HepG2 (cell line): ENCODE data around the gene NUBPL. TPM values are rescaled to one million over a fixed set of nuclear protein-coding genes. Genes with fewer than 3 reads are reported as not detected.

ENCODE experiments used
- ATF7 ChIP-seq, 2 experiments: fragments of 450-650 bp in 1 of 2; sonication (generic) in 1 of 2; formaldehyde crosslinking in 1 of 2; IDR thresholded peaks; 2 replicates each; pipeline versions ENCODE4 v1.4.0 to v1.6.1; 2016 to 2020; ENCODE audit warnings: antibody characterized with exemption in 1 of 2, mild to moderate bottlenecking in 1 of 2, missing genetic modification reagents in 1 of 2
- E2F2 ChIP-seq: sonication (generic); formaldehyde crosslinking; IDR thresholded peaks from 2 replicates; pipeline ENCODE4 v1.4.0; 2020; ENCODE audit warnings: missing genetic modification reagents, borderline replicate concordance
- FOXM1 ChIP-seq: sonication (generic); formaldehyde crosslinking; IDR thresholded peaks from 2 replicates; pipeline ENCODE4 v1.5.0; 2020; ENCODE audit warnings: missing genetic modification reagents
- JDP2 ChIP-seq: sonication (generic); formaldehyde crosslinking; IDR thresholded peaks from 2 replicates; pipeline ENCODE4 v1.8.1; 2022; ENCODE audit warnings: missing genetic modification reagents, borderline replicate concordance
- KLF9 ChIP-seq: IDR thresholded peaks from 2 replicates; pipeline ENCODE4 v1.6.1; 2016; ENCODE audit warnings: low read depth
- MAFF ChIP-seq: IDR thresholded peaks from 2 replicates; pipeline ENCODE4 v1.6.1; 2011; ENCODE audit warnings: low read depth, low read length, improper control_type of control experiment
- NFIC ChIP-seq: IDR thresholded peaks from 2 replicates; pipeline ENCODE4 v1.6.1; 2012; ENCODE audit warnings: mild to moderate bottlenecking, low read length, inconsistent platforms
- PRMT3 ChIP-seq: sonication (generic); formaldehyde crosslinking; IDR thresholded peaks from 2 replicates; pipeline ENCODE4 v1.8.1; 2022; ENCODE audit warnings: low read depth, mild to moderate bottlenecking, moderate library complexity, missing genetic modification reagents, borderline replicate concordance
- REPIN1 ChIP-seq: sonication (generic); formaldehyde crosslinking; IDR thresholded peaks from 2 replicates; pipeline ENCODE4 v1.8.0; 2022; ENCODE audit warnings: missing genetic modification reagents, low read depth, mild to moderate bottlenecking, borderline replicate concordance
- SETDB1 ChIP-seq: sonication (generic); formaldehyde crosslinking; IDR thresholded peaks from 2 replicates; pipeline ENCODE4 v1.5.1; 2020; ENCODE audit warnings: missing genetic modification reagents, mild to moderate bottlenecking, borderline replicate concordance
- U2AF2 ChIP-seq: fragments of 200-400 bp; formaldehyde crosslinking; IDR thresholded peaks from 2 replicates; pipeline ENCODE4 v1.6.1; 2017; ENCODE audit warnings: low read depth, mild to moderate bottlenecking, low read length
- ZNF317 ChIP-seq: sonication (generic); formaldehyde crosslinking; IDR thresholded peaks from 2 replicates; pipeline ENCODE4 v1.5.0; 2020; ENCODE audit warnings: mild to moderate bottlenecking, missing genetic modification reagents
- ZNF552 ChIP-seq: sonication (generic); formaldehyde crosslinking; IDR thresholded peaks from 2 replicates; pipeline ENCODE4 v1.9.0; 2022; ENCODE audit warnings: missing genetic modification reagents, mild to moderate bottlenecking, borderline replicate concordance
- ZNF572 ChIP-seq: sonication (generic); formaldehyde crosslinking; IDR thresholded peaks from 2 replicates; pipeline ENCODE4 v1.5.1; 2020; ENCODE audit warnings: mild to moderate bottlenecking, missing genetic modification reagents
- ZNF749 ChIP-seq: sonication (generic); formaldehyde crosslinking; IDR thresholded peaks from 2 replicates; pipeline ENCODE4 v1.8.0; 2022; ENCODE audit warnings: mild to moderate bottlenecking, missing genetic modification reagents, moderate library complexity, borderline replicate concordance
- polyA plus RNA-seq, 8 experiments: library from polyadenylated mRNA; depleted of rRNA in 3 of 8; stranded (reverse) in 7 of 8; unstranded in 1 of 8; fragments of >200 nt; fragmentation: Illumina TruSeq in 4 of 8; extraction: Trizol in 4 of 8; gene quantifications; 2 replicates each; pipeline versions ENCODE4 v1.2.1 to v1.2.3, GENCODE V29; 2011 to 2016; ENCODE audit warnings: low read depth in 4 of 8, missing spikeins in 1 of 8, mixed read lengths in 1 of 8; ENCODE audit not compliant: insufficient read depth in 1 of 8
- total RNA-seq, 5 experiments: library from RNA; depleted of rRNA; stranded (reverse); fragments of >200 nt; fragmentation: Illumina TruSeq; extraction: Trizol; gene quantifications; 2 replicates each; pipeline ENCODE4 v1.2.3, GENCODE V29; 2016; ENCODE audit warnings: low read depth in 1 of 5
- TF ChIP-seq, protein P1 (sequence below): sonication (generic); formaldehyde crosslinking; IDR thresholded peaks from 2 replicates; pipeline ENCODE4 v1.4.0; 2020; ENCODE audit warnings: missing genetic modification reagents
- TF ChIP-seq, protein P2 (sequence below): sonication (generic); formaldehyde crosslinking; IDR thresholded peaks from 2 replicates; pipeline ENCODE4 v1.4.0; 2020; ENCODE audit warnings: missing genetic modification reagents, mild to moderate bottlenecking, borderline replicate concordance
- TF ChIP-seq, protein P3 (sequence below): sonication (generic); formaldehyde crosslinking; IDR thresholded peaks from 2 replicates; pipeline ENCODE4 v1.4.0; 2020; ENCODE audit warnings: missing genetic modification reagents, borderline replicate concordance
- TF ChIP-seq, protein P4 (sequence below): IDR thresholded peaks from 2 replicates; pipeline ENCODE4 v1.6.1; 2016; ENCODE audit warnings: missing compliant biosample characterization, missing genetic modification reagents, borderline replicate concordance

The NUBPL gene
- total and polyA plus RNA-seq, 2 of the 13 experiments (the other 11 are each of a cell fraction or from before 2014, with no cell fraction given): 21.3 to 44.1 TPM

GRCh38 chr14:31561155-31561846, at the start of gene NUBPL (continued):
- TF ChIP-seq, protein P1, sequence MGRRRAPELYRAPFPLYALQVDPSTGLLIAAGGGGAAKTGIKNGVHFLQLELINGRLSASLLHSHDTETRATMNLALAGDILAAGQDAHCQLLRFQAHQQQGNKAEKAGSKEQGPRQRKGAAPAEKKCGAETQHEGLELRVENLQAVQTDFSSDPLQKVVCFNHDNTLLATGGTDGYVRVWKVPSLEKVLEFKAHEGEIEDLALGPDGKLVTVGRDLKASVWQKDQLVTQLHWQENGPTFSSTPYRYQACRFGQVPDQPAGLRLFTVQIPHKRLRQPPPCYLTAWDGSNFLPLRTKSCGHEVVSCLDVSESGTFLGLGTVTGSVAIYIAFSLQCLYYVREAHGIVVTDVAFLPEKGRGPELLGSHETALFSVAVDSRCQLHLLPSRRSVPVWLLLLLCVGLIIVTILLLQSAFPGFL (CRISPR knock-in tag): 0 out of 2 replicates have a peak, but pooled peaks have one; percentile 24
- TF ChIP-seq ZNF317 (CRISPR knock-in tag): peak; percentile 95
- no peak for TF ChIP-seq ZNF572 (CRISPR knock-in tag)
- TF ChIP-seq FOXM1 (CRISPR knock-in tag): no peak; the same call in 1 of the 2 replicates
- TF ChIP-seq ATF7 (IDR thresholded peaks at IDR 0.05): peak; percentile 100
- peak; percentile 99 for TF ChIP-seq ATF7 (CRISPR knock-in tag; IDR thresholded peaks at IDR 0.05)
- peak; percentile 98 for TF ChIP-seq REPIN1 (CRISPR knock-in tag)
- TF ChIP-seq, protein P2, sequence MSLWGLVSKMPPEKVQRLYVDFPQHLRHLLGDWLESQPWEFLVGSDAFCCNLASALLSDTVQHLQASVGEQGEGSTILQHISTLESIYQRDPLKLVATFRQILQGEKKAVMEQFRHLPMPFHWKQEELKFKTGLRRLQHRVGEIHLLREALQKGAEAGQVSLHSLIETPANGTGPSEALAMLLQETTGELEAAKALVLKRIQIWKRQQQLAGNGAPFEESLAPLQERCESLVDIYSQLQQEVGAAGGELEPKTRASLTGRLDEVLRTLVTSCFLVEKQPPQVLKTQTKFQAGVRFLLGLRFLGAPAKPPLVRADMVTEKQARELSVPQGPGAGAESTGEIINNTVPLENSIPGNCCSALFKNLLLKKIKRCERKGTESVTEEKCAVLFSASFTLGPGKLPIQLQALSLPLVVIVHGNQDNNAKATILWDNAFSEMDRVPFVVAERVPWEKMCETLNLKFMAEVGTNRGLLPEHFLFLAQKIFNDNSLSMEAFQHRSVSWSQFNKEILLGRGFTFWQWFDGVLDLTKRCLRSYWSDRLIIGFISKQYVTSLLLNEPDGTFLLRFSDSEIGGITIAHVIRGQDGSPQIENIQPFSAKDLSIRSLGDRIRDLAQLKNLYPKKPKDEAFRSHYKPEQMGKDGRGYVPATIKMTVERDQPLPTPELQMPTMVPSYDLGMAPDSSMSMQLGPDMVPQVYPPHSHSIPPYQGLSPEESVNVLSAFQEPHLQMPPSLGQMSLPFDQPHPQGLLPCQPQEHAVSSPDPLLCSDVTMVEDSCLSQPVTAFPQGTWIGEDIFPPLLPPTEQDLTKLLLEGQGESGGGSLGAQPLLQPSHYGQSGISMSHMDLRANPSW (CRISPR knock-in tag): peak; percentile 60
- peak; percentile 68; the same call in 1 of the 2 replicates for TF ChIP-seq NFIC
- TF ChIP-seq, protein P3, sequence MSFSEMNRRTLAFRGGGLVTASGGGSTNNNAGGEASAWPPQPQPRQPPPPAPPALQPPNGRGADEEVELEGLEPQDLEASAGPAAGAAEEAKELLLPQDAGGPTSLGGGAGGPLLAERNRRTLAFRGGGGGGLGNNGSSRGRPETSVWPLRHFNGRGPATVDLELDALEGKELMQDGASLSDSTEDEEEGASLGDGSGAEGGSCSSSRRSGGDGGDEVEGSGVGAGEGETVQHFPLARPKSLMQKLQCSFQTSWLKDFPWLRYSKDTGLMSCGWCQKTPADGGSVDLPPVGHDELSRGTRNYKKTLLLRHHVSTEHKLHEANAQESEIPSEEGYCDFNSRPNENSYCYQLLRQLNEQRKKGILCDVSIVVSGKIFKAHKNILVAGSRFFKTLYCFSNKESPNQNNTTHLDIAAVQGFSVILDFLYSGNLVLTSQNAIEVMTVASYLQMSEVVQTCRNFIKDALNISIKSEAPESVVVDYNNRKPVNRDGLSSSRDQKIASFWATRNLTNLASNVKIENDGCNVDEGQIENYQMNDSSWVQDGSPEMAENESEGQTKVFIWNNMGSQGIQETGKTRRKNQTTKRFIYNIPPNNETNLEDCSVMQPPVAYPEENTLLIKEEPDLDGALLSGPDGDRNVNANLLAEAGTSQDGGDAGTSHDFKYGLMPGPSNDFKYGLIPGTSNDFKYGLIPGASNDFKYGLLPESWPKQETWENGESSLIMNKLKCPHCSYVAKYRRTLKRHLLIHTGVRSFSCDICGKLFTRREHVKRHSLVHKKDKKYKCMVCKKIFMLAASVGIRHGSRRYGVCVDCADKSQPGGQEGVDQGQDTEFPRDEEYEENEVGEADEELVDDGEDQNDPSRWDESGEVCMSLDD: peak; percentile 68; the same call in 1 of the 2 replicates
- peak; percentile 76 for TF ChIP-seq ZNF552 (CRISPR knock-in tag)
- peak; percentile 57 for TF ChIP-seq MAFF
- TF ChIP-seq JDP2 (CRISPR knock-in tag): no peak
- TF ChIP-seq, protein P4, sequence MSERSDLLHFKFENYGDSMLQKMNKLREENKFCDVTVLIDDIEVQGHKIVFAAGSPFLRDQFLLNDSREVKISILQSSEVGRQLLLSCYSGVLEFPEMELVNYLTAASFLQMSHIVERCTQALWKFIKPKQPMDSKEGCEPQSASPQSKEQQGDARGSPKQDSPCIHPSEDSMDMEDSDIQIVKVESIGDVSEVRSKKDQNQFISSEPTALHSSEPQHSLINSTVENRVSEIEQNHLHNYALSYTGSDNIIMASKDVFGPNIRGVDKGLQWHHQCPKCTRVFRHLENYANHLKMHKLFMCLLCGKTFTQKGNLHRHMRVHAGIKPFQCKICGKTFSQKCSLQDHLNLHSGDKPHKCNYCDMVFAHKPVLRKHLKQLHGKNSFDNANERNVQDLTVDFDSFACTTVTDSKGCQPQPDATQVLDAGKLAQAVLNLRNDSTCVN (CRISPR knock-in tag): peak; percentile 96
- TF ChIP-seq E2F2 (CRISPR knock-in tag): peak; percentile 94; the same call in 1 of the 2 replicates
- no peak for TF ChIP-seq SETDB1 (CRISPR knock-in tag)
- TF ChIP-seq KLF9 (CRISPR knock-in tag): peak; percentile 44; the same call in 1 of the 2 replicates
- no peak for TF ChIP-seq PRMT3 (CRISPR knock-in tag)
- peak; percentile 93; the same call in 1 of the 2 replicates for TF ChIP-seq ZNF749 (CRISPR knock-in tag)
- TF ChIP-seq U2AF2: 0 out of 2 replicates have a peak, but pooled peaks have one; percentile 32
